KG1 (cell line): ENCODE measurements around the gene NKX2-3.

Experiments
- DNase-seq: peaks from one replicate; lab custom pipeline; 2025; lab: John Stamatoyannopoulos, UW

NKX2-3 gene

DNA sequence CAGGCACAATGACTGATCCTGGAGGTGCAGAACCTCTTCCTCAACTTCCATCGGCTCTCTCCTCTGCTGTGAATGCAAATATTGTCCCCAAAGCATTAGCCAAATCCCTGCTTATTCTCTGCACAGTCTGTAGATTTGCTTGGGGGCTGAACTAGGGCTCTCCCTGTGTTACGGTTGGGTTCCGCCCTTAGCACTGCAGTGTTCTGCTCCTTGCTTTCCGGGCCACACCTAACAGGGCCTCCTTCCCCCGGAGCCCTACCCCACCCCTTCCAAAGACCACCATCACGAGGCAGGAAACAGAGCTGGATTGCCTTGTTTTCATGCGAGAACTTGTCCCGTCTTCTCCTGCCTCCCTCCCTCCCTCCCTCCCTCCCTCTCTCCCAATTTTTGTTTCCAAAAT lies 50.9 kb downstream of the NKX2-3 start:
- DNase-seq, result no peak
